Hematopoietic multipotent progenitor cell treated with erythropoietin and hydrocortisone succinate and interleukin-3 and kit ligand, for 15 days (in vitro differentiated cells): ENCODE measurements around the gene LRRC26.

Experiments
- DNase-seq: peaks from one replicate; pipeline ENCODE4 v3.0.0-alpha.2; 2015; ENCODE audit warnings: low spot score

LRRC26 gene

DNA sequence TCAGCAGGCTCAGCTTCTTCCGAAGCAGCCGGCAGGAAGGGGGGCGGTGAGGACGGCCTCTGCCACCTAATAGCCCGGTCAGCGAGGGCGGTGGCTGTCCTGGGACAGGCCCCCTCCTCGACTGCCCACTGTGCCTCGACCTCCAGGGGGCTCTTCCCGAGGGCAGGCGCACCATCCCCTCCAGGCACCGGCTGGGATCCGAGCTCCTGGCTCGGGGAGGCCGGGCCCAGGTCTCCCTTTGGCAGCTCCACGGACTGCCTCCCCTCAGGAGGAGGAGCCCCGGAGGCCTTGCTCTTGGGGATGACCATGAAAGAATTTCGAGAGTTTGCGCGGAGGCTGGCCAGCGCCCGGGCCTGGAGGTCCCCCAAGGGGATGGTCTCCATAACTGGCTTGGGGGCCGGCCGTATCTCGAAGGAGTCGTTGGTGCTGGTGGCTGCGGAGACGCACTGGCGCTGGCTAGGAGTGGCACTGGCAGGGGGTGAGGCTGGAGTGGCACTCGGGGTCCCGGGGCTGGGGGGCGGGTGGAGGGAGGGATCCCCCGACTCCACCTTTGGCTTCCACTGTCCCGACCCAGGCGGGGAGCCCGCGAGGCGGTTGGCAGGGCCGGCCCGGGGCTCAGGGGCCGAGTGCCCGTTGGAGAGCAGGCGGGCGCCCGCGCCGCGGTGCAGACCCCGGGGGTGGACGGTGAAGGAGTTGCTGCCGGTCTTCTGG, 29.7 kb upstream of the LRRC26 start:
- DNase-seq, result no peak

DNA sequence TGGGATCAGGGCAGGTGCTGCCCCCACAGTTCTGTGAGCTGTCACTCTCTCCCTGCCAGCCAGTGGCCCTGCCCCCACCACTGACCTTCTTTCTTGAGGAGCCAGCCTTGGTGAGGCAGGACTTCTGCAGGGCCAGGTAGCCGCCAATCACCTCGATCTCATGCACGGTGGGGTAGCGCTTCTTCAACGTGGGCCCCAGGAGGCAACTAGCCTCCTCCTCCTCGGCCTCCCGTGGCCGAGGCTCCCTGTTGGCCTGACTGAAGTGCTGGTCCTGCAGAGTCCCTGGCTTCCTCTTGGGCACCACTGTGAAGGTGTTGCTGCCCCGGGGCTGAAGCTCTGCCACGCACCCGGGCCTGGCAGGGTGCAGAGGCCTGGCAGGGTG, 29.0 kb upstream of the LRRC26 start:
- DNase-seq, result no peak

DNA sequence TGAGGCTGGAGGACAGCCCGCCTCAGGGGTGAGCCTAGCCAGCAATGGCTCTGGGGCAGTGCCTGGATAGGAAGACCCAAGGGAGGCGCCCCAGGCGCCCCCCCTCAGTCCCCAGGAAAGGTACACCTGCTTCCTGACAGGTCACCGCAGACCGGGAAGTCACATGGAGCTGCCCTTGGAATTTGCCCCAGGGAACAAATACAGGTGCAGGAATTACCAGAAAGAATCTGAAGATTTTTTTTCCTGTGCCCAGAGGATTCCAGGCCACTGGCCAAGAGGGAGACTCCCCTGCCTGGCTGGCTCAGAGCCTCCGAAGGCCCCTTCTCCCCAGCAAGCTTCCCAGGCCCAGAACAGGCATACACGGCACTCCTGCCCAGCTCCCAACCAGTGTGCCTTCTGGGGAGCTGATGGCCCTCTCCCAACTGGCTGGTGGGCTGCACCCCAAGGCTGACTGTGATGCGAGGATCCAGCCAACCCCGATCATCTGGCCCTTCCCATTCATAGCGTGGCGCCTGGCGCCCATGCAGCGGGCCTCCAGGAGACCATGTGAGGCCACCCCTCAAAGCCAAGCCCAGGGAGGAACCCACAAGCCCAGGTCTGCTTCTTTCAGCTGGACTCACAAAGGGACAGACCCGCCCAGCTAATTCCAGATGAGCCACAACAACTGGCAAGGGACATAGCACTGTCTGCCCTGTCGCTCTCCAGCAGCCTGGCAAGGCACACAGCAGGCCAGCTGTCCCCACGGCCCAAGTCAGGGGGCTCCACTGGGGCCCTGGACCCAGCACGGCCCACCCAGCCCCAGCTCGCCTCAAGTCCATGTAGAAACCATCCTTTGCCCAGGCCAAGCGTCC, 28.4 kb upstream of the LRRC26 start:
- DNase-seq, result no peak

DNA sequence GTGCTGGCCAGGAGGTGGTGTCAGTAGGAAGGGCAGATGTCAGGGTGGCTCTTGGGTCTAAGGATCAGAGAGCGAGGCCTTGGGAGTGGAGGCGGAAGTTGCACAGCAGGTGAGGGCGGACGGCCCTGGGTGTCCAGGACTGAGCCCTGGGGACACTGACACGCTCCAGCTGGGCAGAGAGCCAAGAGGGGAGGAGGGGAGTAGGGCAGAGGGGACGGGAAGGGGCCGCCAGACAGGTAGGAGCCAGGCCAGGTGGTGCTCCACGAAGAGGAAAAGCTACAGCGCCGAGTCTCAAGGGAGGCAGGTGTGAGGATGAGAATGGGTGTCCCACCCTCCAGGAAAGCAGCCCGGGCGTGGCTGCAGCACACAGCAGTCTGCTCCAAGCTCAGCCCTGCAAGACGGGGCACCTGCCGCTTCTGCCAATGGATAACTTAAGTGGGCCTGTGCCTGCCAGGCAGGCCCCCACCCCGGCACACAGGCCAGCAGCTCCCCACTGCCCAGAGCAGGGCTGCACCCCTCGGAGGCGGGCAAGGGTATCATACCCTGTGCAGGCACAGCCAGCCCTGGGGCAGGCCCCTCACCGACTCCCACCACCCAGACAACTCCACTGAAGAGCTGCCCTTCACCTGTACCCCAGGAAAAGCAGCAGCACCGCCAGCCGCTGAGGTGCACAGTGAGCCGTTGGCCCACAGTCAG, 25.8 kb upstream of the LRRC26 start:
- no peak for DNase-seq

DNA sequence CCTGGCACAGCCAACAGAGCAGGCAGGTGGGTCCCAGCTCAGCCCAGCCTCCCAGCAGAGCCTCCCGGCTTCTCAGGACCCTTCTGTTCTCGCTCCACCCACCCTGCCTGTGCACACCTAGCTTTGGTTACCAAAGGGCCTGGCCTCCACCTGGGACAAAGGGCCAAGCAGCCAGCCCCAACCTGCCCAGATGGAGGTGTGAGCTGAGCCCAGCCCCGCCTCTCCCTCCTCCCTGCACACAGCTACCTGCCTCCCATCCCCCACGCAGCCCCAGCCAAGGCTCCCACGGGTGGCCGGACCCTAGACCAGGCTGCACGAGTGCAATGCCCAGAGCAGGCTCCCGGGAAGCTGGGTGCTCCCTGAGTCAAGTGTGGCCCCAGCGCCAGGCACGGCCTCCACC, 25.1 kb upstream of the LRRC26 start:
- DNase-seq, result no peak

DNA sequence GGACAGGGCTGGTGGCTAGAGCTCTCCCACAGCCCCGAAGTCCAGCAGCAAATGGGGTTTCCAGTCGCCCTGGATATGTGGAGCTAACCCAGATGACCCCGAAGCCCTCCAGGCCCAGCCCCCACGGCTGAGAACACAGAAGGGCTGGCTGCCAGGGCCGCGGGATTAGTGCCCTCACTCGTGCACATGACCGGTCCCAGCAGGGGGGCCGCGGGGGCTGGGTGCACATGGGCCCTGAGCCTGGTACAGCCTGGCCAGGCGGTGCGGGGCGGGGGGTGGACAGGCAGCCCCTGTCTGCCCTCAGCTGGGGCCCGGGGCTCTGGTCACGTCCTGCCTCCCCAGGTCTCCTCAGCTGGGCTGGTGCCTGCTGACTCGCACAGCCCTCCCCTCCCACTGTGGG, 24.5 kb upstream of the LRRC26 start:
- DNase-seq, result no peak

DNA sequence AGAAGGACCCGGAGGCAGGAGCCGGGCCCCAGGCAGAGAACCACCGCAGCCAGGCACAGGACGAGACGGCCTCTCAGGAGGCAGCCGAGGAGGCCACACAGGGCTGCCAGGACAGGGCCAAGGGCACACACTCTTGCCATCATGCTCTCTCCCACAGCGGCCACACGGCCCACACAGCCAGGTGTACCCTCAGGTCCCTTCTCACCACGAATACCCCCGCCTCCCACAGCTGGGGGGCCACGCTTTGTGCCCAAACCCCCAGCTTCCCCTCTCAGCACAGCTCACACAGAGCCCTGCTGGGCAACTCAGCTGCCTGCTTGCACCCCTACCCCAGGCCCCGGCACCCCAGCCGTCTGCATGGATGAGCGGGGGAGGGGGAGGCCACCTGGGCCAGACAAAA, 23.9 kb upstream of the LRRC26 start:
- DNase-seq, result no peak

DNA sequence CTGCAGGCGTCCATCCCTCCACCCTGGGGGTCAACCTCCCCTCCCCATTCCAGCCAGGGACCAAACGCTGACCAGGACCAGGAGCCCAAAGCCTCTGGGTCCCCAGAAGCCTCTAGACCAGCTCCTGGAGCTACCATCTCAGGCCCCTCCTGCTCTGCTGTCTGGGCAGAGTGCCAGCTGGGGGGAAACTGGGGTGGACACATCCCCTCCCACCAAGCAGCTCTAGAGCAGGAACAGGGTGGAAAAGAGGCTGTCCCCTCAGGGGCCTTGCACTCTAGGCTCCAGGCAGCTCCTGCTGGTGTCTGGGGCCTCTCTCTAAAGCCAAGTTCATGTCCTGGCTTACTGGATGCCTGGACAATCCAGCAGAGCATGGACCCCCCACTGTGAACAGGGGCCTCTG, 23.0 kb upstream of the LRRC26 start:
- no peak for DNase-seq

DNA sequence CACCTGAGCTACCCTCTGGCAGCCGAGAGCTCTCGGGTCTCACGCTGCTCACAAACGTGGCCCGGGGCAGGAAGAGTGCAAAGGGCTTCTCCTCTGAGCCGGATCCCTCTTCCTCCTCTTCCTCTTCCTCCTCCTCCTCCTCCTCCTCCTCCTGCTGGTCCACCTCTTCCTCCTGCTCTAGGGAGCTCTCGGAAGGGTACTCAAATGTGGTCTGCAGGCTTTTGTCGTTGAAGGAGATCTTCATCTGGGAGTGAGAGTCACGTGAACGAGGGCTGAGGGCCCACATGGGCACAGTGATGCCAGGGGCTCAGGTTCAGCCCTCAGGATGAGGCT, 22.6 kb upstream of the LRRC26 start:
- DNase-seq, result no peak

DNA sequence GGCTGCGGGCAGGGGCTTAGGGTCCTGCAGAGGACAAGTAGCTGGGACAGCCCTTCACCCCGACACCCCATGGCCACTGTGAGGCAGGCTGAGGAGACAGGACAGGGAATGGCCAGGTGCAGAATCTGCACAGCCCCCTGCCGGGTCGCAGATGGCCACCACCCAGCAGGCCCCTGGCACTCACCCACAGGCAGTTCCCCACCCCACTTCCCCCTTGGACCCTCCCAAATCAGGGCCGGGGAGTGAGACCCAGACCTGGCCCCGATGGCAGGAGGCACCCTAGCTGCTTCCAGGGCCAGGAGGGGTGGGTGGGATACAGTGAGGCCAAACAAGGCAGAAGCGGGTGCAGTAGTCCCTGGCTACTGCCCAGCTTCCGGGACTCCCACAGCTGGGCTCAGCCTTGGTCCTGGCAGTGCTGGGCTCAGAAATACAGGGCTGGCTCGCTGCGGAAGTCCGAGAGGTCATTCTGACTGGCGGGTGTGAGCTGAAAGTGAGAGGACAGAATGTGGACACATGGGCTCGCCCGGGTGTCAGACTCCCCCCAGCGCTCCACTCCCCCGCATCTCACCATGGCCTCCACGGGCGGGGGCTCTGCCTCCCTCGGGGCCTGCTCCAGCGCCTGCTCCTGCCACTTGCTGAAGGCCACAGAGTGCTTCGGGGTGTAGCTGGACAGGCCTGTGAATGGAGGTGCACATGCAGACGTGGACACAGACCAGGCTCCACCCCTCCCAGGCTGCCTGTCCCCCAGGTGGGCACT, 22.0 kb upstream of the LRRC26 start:
- DNase-seq, result no peak

DNA sequence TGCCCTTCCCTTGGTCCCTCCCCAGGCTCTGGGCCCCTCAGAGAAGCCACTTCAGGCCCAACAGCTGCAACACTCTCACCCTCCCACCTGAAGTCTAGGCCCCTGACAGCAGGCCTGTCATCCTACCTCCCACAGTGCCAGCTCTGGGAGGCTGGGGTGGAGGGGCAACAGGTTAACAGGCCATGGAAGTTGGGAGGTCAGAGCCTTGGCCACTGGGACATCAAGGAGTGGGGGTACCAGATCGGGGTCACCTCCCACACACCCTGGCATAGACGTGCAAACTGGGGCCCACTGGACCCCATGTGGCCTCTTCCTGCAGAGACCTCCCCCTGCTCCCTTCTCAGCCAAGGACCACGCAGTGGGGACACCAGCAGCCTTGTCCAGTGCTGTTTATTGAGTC, 21.4 kb upstream of the LRRC26 start:
- no peak for DNase-seq

DNA sequence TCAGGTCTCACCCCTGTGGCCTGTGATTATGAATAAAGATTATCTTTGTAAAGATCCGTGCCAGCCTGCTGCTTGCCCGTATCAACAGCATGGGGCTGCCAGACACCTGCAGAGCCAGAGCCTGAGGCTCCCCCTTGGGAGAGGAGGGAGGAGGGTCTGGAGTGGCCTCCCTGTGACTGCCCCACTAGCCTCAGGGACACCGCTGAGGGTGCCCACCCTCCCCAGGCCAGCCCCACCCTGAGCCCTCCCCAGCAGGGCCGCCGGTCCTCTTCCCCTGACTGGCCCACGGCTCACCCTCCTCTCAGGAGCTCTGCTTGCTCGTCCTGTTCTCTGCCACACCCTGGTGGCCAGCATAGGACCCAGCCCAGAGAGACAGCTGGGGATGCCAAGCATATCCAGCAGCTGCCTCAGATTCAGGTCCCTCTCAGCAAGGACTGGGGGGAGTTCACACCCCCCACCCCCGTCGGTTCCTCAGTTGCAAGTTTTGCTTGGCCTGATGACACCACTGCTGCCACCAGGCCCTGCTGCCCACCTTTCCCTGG, 20.5 kb upstream of the LRRC26 start:
- no peak for DNase-seq

DNA sequence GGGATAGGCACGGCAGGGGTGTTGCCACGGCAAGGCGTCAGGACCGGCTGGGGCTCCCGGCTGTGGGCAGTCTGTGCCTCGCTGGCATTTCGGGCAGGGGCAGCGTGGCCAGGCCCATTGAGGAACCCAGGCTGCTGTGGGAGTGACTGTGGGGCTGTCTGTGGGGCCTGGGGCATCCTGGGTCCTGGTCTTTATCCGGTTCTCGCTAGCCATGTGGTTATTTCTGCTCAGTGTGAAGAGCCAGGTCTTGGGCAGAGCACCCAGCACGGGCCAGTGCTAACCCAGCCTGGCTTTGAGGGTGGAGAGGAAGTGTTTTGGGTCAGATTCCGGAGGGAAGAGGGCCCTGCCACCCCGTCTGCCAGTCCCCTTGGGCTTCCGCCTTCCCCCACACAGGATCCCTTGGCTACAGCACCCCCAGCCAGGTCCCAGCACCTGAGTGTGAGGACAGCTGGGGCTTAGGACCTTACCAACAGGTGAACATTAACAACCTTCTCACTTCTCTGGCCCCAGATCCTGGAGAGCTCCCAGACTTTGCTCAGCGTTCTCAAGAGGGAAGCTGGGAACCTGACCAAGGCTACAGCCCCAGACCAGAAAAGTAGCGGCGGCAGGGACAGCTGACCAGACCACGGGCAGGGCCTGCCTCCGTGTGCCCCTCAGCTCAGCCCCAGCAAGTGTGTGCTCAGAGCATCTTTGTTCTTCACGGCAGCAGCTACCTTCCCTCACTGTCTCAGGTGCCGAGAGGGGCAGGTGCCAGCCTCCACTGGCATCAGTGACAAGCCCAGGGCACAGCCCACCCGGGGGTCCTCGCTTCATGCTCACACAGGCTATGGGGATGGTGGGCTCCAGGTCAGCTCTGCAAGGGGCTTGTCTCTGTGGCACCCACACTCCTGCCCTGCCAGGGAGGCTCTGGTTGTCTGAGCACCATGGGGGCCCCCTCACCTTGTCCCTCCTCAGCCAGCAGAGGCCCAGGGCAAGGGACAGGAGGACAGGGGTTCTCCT, 19.7 kb upstream of the LRRC26 start:
- no peak for DNase-seq

DNA sequence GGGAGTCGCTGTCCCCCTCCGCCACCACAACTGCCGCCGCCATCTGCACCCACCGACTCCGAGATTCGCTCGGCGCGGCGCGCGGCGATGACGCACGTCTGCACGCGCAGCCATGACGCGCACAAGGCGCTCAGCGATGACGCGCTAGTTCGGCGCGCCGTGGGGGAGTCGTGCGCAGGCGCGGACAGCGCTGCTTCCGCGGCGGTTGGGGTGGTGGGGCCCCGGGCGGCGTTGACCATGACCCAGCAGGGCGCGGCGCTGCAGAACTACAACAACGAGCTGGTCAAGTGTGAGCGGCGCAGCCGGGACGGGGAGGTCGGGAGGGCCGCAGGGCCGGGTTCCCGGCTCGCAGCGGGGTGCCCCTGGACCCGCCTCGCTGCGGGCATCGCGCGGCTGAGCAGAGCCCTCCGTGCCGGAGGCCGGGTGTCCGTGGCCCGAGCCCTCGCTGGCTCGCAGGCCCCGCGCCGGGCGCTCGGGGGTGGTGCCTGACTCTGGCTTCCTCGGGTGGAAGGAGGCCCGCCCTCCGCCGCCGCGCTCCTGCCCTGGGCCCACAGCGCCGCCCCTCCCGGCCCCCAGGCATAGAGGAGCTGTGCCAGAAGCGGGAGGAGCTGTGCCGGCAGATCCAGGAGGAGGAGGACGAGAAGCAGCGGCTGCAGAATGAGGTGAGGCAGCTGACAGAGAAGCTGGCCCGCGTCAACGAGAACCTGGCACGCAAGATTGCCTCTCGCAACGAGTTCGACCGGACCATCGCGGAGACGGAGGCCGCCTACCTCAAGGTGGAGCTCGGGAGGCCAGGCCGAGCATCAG, 18.8 kb upstream of the LRRC26 start, which contains the start of the genes ANAPC2 and SSNA1:
Gene ANAPC2, minus strand, starts transcription at position 71 of the 807 bp plus-strand sequence. Its CDS starts 28 bp downstream, at position 43.
Gene SSNA1, plus strand, starts transcription at position 187 of the 807 bp plus-strand sequence. Its CDS starts 51 bp downstream, at position 238.
- peak; percentile 95 for DNase-seq

DNA sequence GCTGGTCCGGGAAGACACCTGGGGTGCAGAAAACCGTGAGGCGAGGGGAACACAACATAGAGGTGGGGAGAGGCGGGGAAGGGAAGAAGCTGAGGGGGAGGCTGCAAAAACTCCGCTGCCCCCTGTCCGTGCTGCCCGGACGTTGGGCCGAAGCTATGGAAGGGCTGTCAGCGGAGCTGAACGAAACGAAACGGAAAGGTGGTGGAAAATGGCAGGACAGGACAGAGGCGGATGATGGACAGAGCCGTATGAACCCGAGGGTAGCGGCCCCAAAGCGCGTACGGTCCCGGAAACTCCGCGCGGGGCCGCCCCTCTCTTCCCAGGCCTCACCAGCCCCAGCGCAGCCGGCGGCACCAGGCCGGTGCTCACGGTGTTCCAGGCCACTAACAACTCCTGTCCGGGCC, 18.2 kb upstream of the LRRC26 start:
- DNase-seq, result no peak

DNA sequence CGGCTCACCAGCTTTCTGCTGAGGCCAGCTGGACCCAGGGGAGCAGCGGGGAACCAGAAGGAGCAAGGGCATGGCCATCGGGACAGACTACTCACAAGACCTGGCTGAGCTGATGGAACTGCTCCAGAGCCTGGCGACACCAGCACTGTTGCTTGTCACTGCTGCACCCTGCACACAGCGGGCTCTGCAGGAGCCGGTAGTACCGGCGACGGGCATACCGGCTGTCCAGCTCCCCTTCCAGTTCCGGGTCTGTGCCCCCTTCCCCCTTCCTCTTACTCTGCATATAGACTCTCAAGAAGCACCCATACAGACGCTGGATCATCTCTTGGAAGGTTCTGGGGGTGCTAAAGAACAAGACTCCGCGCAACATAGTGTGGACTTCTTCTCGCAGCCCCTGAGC, 17.5 kb upstream of the LRRC26 start:
- no peak for DNase-seq

DNA sequence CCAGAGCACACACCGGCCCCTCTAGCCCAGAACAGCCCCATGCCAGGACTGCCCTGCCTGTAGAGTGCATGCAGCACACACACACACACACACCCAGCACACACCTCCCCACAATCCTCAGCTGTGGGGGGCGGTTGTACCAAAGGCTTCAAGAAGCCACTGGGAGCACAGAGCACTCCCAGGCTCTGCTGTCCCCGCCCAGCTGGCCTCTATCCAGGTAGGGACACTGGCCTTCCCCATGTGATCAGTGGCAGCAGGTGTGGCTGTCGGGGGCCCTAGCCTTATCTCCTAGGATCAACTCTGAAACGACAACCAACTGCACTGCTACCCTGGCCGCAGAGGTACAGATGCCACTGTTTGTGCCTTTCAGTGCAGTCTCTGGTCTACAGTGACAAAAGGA, 16.5 kb upstream of the LRRC26 start:
- no peak for DNase-seq

DNA sequence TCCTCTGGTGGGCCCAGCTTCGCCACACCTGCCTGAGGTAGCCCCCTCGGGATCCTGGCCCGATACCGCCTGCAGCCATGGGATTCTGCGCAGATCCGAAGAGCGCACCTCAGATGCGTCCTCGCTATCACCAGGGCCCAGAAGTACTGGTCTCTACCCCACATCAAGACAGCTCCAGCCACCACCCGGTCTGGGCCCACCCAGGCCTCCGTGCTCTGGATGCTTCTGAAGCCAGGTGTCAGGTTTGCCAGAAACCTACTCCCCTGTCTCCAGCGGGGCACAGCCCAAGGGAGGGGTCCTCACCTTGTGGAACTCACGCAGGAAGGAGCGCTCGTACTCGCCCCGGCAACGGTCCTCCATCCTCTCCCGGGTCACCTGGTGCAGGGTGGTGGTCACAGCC, 16.1 kb upstream of the LRRC26 start:
- DNase-seq, result no peak

DNA sequence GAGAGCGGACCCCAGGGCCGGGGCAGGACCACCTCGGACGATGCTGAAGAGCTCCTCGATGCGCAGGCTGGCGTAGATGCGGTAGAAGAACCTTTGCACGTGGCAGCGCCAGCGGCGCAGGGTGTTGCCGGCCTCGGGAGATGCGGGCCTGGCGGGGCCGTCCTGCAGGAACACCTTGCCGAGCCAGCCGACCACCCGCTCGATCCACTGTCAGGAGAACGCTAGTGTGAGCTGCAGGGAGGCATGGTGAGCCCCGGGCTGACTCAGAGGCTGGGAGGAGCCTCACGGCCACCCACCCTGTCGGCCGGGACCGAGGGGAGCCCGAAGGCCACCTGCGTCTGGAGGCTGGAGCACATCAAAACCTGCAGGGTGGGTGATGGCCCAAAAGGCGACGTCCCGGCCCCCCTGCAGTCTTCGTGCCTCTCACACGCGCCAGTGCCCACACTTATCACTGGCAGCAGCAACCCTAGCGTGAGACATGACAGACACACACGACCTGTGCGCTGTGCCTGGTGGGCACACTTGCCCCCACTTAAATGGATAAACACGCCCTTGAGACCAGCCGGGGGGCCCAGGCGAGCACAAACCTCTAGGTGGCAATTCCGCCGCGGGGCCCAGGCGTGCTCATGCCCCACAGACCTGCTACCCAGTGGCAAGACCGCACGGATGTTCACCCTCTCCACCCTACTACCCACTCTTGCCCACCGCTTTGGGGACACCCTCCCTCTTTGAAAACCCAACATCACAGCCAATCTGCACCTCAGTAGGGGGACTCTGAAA, 15.2 kb upstream of the LRRC26 start:
- DNase-seq, result no peak
